ENCODE measurements around the gene CCSAP.
"Not testable (repeated sequence)": the region's sequence is repeated elsewhere in the genome, so short reads cannot be mapped to it uniquely, and the experiment has no call there.

Gene CCSAP

GRCh38 chr1:229325401-229325800, 17.4 kb downstream of the CCSAP start:
- no peak for DNase-seq

- DNase-seq: no peak
Measured at GRCh38 chr1:229323885-229324553, 18.8 kb downstream of the CCSAP start.

GRCh38 chr1:229323201-229323600, 19.6 kb downstream of the CCSAP start:
- no peak for DNase-seq

GRCh38 chr1:229319487-229319886, 23.4 kb downstream of the CCSAP start:
- no peak for DNase-seq

GRCh38 chr1:229318056-229318455, 24.8 kb downstream of the CCSAP start:
- DNase-seq: no peak

GRCh38 chr1:229316166-229316565, 26.7 kb downstream of the CCSAP start:
- no peak for DNase-seq

GRCh38 chr1:229310833-229311232, 32.0 kb downstream of the CCSAP start:
- no peak for DNase-seq

- DNase-seq: no peak
Measured at GRCh38 chr1:229309684-229310083, 33.2 kb downstream of the CCSAP start.

- no peak for DNase-seq
Measured at GRCh38 chr1:229309074-229309473, 33.8 kb downstream of the CCSAP start.

- DNase-seq: no peak
Measured at GRCh38 chr1:229305392-229305791, 37.5 kb downstream of the CCSAP start.

- DNase-seq: no peak
Measured at GRCh38 chr1:229303855-229304254, 39.0 kb downstream of the CCSAP start.

GRCh38 chr1:229302740-229303139, 40.1 kb downstream of the CCSAP start:
- DNase-seq: no peak

GRCh38 chr1:229300099-229300757, 42.6 kb downstream of the CCSAP start:
- DNase-seq: no peak

- DNase-seq: no peak
Measured at GRCh38 chr1:229298887-229299503, 43.9 kb downstream of the CCSAP start.

- DNase-seq: no peak
Measured at GRCh38 chr1:229298420-229298819, 44.4 kb downstream of the CCSAP start.

GRCh38 chr1:229297746-229298145, 45.1 kb downstream of the CCSAP start:
- no peak for DNase-seq

GRCh38 chr1:229296541-229296941, 46.3 kb downstream of the CCSAP start:
- no peak for DNase-seq

GRCh38 chr1:229295745-229296144, 47.1 kb downstream of the CCSAP start:
- no peak for DNase-seq

GRCh38 chr1:229293528-229294204, 49.2 kb downstream of the CCSAP start:
- no peak for DNase-seq

GRCh38 chr1:229291686-229292085, 51.2 kb downstream of the CCSAP start:
- not testable (repeated sequence) for DNase-seq

- no peak for DNase-seq
Measured at GRCh38 chr1:229288516-229288915, 54.3 kb downstream of the CCSAP start.

GRCh38 chr1:229287267-229287666, 55.6 kb downstream of the CCSAP start:
- no peak for DNase-seq

- no peak for DNase-seq
Measured at GRCh38 chr1:229286099-229286766, 56.6 kb downstream of the CCSAP start.
